ENCODE results near the gene SLC26A1. TPM values are rescaled to one million over a fixed set of nuclear protein-coding genes. Genes with fewer than 3 reads are reported as not detected.

Gene SLC26A1
- total RNA-seq, 1 experiment from 2014 or later = 1.8 TPM

DNA sequence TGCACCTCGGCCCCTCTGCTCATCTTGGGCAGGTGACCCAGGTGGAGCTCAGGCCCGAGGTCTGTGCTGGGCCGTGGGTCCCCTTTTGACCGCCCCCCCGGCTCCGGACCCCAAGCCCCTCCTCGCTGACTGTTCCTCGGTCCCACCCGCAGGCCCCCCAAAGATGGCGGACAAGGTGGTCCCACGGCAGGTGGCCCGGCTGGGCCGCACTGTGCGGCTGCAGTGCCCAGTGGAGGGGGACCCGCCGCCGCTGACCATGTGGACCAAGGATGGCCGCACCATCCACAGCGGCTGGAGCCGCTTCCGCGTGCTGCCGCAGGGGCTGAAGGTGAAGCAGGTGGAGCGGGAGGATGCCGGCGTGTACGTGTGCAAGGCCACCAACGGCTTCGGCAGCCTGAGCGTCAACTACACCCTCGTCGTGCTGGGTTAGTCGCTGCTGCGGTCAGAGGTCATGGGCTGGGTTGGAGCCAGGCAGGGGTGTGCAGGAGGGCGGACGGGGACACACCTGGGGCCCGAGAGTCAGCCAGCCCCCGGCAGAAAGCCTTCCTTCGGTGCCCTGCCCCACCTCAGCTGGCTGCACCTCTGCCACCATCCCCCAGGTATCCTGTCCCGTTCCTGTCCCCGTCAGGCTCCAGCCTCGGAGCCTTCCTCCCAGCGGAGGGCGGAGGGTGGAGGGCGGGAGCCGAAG, 29.0 kb upstream of the SLC26A1 start:
- TF ChIP-seq SIN3A (IDR thresholded peaks at IDR 0.05; ENCODE audit: borderline replicate concordance, insufficient read depth, low read depth, low read length) = no peak
- TF ChIP-seq, protein P1, sequence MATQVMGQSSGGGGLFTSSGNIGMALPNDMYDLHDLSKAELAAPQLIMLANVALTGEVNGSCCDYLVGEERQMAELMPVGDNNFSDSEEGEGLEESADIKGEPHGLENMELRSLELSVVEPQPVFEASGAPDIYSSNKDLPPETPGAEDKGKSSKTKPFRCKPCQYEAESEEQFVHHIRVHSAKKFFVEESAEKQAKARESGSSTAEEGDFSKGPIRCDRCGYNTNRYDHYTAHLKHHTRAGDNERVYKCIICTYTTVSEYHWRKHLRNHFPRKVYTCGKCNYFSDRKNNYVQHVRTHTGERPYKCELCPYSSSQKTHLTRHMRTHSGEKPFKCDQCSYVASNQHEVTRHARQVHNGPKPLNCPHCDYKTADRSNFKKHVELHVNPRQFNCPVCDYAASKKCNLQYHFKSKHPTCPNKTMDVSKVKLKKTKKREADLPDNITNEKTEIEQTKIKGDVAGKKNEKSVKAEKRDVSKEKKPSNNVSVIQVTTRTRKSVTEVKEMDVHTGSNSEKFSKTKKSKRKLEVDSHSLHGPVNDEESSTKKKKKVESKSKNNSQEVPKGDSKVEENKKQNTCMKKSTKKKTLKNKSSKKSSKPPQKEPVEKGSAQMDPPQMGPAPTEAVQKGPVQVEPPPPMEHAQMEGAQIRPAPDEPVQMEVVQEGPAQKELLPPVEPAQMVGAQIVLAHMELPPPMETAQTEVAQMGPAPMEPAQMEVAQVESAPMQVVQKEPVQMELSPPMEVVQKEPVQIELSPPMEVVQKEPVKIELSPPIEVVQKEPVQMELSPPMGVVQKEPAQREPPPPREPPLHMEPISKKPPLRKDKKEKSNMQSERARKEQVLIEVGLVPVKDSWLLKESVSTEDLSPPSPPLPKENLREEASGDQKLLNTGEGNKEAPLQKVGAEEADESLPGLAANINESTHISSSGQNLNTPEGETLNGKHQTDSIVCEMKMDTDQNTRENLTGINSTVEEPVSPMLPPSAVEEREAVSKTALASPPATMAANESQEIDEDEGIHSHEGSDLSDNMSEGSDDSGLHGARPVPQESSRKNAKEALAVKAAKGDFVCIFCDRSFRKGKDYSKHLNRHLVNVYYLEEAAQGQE (IDR thresholded peaks at IDR 0.05; ENCODE audit: insufficient read depth in 1 of 2, low read depth in 2 of 2, low read length in 1 of 2) = no peak
- no peak for TF ChIP-seq TCF7L2 (IDR thresholded peaks at IDR 0.05; ENCODE audit: low read depth, low read length)
- TF ChIP-seq, protein P2, sequence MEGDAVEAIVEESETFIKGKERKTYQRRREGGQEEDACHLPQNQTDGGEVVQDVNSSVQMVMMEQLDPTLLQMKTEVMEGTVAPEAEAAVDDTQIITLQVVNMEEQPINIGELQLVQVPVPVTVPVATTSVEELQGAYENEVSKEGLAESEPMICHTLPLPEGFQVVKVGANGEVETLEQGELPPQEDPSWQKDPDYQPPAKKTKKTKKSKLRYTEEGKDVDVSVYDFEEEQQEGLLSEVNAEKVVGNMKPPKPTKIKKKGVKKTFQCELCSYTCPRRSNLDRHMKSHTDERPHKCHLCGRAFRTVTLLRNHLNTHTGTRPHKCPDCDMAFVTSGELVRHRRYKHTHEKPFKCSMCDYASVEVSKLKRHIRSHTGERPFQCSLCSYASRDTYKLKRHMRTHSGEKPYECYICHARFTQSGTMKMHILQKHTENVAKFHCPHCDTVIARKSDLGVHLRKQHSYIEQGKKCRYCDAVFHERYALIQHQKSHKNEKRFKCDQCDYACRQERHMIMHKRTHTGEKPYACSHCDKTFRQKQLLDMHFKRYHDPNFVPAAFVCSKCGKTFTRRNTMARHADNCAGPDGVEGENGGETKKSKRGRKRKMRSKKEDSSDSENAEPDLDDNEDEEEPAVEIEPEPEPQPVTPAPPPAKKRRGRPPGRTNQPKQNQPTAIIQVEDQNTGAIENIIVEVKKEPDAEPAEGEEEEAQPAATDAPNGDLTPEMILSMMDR (IDR thresholded peaks at IDR 0.05) = no peak
- TF ChIP-seq POLR2AphosphoS5 (IDR thresholded peaks at IDR 0.05; ENCODE audit: low read depth, low read length) = no peak
- no peak for ATAC-seq
- ChIA-PET CTCF (no interaction called here), POLR2A (no interaction called here)
- Histone ChIP-seq H3K4me3 (ENCODE audit: low read depth in 2 of 2, low read length in 2 of 2) (no peak overlapping the region), H3K36me3 (ENCODE audit: control insufficient read depth, insufficient read depth, low read length) (no peaks in the 10 kb centered on the region), H3K27me3 (ENCODE audit: control insufficient read depth, insufficient read depth, low read length) (no peaks in the 10 kb centered on the region), H3K9me3 (ENCODE audit: control insufficient read depth, insufficient read depth, low read depth, low read length) (no peaks in the 10 kb centered on the region), H3K4me1 (ENCODE audit: control insufficient read depth, insufficient read depth, low read length) (peaks cover 6% of the 10 kb centered on the region; the same call in 1 of the 2 replicates), H3K27ac (ENCODE audit: low read length) (no peak overlapping the region)
- intact Hi-C loops (cut with micrococcal nuclease; ENCODE audit: unreplicated experiment) (no loop called here), in situ Hi-C loops (cut with HindIII; ENCODE audit: low pct_unique_long_range_greater_than_20kb, low sequenced_read_pairs) (no loop called here)
- no peak for DNase-seq (ENCODE audit: low read depth, low spot score)
- no TSS peak for BruUV-seq (replicated peaks)

DNA sequence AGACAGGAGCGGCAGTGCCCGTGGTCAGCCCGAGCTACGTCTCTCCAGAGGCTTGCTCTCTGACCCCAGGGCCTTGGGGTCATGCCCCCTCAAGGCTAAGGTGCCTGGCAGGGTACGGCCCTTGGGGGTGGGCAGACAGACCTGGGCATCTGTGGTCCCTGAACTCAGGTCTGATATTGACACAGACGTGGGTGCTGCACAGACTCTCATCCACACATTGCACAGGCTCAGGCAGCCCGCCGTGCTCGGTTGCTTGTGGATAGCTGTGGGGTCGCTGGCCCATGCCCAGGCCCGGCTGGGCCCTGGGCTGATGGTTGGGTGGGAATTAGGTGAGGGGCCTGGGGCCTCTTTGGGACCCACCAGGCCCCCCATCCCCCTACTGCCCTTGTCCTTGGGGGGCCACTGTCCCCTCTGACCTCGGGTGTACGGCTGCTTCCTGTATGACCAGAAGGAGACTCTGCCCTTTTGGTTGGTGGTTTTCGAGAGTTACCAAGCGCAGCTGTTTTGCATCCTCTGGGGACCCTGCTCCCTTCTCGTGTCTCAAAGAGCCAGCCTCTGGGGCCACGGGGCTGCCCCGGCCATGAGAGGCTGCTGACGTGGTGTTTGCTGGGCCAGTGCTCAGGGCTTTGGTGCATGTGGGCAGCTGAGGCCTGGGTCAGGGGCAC, 28.3 kb upstream of the SLC26A1 start:
- Histone ChIP-seq H3K9me3 (ENCODE audit: control insufficient read depth, insufficient read depth, low read depth, low read length) (no peaks in the 10 kb centered on the region), H3K27ac (ENCODE audit: low read length) (no peak overlapping the region), H3K4me3 (ENCODE audit: low read depth in 2 of 2, low read length in 2 of 2) (no peak overlapping the region), H3K36me3 (ENCODE audit: control insufficient read depth, insufficient read depth, low read length) (no peaks in the 10 kb centered on the region), H3K4me1 (ENCODE audit: control insufficient read depth, insufficient read depth, low read length) (peaks cover 6% of the 10 kb centered on the region; the same call in 1 of the 2 replicates), H3K27me3 (ENCODE audit: control insufficient read depth, insufficient read depth, low read length) (no peaks in the 10 kb centered on the region)
- intact Hi-C loops (cut with micrococcal nuclease; ENCODE audit: unreplicated experiment) (no loop called here), in situ Hi-C loops (cut with HindIII; ENCODE audit: low pct_unique_long_range_greater_than_20kb, low sequenced_read_pairs) (no loop called here)
- BruUV-seq (replicated peaks) = no TSS peak
- CTCF ChIA-PET = no interaction called here
- no peak for TF ChIP-seq TCF7L2 (IDR thresholded peaks at IDR 0.05; ENCODE audit: low read depth, low read length)
- TF ChIP-seq, protein P2 (IDR thresholded peaks at IDR 0.05) = no peak
- no peak for TF ChIP-seq POLR2AphosphoS5 (IDR thresholded peaks at IDR 0.05; ENCODE audit: low read depth, low read length)
- TF ChIP-seq SIN3A (IDR thresholded peaks at IDR 0.05; ENCODE audit: borderline replicate concordance, insufficient read depth, low read depth, low read length) = no peak
- TF ChIP-seq, protein P1 (IDR thresholded peaks at IDR 0.05; ENCODE audit: insufficient read depth in 1 of 2, low read depth in 2 of 2, low read length in 1 of 2) = no peak
- ATAC-seq (no peak), DNase-seq (ENCODE audit: low read depth, low spot score) (no peak)
- POLR2A ChIA-PET = no interaction called here

Data from Panc1 (cell line).